Measurements from ENCODE around the gene RPS23.
A peak's percentile ranks its signal among the peaks of the same experiment; 100 is the strongest.

RPS23 gene
- 587 reads per million, percentile 98 among the genes with 10 or more reads in this experiment for total RNA-seq

DNA sequence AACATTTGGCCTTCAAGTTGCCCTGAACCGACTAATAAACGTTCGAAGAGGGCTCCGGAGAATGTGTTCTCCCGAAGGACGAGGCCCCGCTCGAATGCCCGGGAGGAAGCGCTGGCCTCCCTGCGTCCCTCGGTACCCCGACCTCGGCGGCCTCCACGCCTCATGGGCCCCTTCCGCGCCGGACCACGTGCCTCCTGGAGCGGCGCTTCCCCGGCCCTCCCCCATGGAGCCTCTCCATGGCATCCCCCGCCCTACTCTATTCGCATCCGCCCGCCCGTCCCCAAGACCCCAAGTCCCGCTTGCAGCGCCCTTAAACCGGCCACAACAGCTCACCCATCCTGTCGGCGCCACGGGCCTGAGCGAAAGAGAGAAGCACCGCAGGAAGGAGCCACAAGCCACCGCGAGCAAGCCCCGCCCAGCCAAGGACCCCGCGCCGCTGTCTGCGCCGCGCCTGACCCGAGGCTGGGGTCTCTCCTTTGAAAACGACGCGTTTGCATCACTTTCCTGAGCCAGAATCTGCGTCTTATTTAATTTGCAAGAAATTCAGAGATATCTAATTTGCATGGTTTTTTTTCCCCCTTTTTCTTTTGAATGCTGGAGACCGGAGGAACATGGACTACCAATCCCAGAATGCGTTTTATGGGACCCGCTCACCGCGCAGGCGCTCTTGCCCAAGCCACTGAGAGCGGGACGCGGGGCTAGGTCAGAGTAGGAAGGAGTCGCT lies at the start of gene RPS23:
TSS of gene RPS23 (minus strand) at position 368 of the 724 bp plus-strand sequence. CDS start at position 337, 31 bp downstream.
- peak; percentile 78 for DNase-seq

DNA sequence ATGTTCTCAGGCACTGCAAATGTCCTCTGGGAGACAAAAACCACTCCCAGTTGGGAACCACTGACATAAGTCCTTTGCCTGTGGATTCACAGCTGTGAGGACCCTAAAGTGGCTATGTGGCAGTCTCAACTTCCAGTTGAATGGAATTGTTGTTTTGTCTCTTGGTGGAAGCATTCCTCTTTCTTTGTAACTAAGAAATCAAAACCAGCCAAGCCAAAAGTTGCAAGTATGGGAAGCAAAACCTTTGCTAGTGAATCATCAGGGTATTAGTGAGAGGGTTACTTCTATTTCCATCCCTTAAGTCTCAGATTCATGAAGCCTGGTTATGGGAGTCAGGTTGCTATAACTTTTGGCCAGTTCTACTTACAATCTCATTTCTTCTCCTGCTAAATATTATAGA lies 49.8 kb upstream of the RPS23 start:
- DNase-seq: no peak

DNA sequence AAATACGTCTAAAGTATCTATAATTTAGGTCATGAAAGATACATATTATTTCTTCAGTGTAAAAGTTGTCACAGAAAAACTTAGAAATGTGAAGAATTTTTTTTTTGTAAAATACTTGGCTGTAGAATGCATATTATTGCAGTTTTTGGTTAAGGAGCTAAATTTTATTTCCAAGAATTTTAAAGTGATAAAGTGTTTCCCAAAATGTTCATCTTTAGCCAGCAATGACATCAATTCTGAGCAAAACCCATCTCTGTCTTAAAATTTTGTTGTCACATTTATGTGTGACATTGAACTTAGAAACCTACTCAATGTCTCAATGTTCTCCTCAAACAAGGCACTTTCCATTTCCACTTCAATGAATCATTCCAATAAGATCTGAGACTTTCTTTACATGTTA lies 47.8 kb upstream of the RPS23 start:
- no peak for DNase-seq

DNA sequence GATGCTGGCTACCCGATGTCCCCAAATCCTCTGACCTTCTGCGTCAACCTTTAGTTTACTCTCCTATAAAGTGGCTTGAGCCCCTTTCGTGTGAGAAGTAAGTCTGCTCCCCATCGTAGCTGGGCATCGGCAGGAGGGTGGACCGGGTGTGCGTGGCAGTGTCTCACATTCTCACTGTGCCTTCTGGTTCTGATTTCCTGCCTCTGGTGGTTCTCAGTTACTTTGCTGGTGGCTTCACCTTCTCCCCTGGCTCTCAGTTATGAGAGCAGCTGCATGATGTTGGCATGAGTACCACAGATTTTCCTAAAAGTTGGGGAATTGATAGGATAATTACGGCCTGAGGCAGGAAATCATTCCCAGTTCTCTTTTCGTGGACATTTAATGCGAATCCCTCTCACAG lies 47.0 kb upstream of the RPS23 start:
- DNase-seq: no peak

DNA sequence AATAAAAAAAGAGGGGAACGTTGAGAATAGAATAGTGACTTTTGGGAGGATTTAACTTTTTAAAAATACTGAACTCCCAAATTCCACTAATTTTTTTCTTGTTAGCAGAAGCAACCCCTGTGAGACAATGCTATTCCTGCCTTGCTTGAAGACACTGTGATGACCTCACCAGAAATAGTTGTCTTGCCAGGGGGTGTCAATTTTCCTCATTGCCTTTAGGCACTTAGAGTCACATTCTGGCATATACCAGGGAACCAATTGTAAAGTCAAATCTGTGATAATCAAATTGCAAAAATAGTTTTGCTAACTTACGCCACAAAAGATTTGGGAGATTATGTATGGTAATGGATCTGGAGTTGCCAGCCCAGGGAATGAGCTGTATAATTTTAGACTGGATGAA lies 42.8 kb upstream of the RPS23 start:
- no peak for DNase-seq

DNA sequence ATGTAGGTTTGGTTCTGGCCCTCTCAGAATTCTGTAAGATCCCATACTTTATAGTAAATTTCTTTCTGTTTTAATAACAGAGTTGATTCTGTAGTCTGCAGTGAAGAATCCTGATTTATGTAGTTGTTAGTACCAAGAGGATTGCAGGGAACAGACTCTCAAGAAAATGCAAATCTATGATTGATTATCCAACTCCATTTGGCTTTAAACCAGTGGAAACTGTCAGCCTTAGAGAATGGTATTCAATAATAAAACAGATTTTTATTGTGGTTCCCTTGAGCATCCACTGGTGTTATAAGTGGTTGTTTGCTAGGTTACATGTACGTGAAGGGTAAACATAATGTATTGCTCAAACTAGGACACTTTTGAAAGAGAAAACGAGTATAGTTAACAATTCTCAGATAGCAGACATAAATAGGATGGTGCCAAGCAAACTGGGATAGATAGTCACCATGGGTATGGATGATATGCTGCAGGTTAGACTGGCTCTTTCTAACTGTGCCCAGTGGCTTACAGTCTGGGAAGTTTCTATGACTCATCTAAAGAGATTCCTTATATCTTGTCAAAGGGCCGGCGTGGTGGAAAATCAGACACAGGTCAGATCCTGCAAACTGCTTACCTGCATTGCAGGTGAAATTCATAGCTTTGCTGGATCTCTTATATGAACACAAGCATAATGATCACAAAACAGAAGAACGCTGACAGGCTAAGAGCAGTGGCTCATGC lies 41.7 kb upstream of the RPS23 start:
- no peak for DNase-seq

DNA sequence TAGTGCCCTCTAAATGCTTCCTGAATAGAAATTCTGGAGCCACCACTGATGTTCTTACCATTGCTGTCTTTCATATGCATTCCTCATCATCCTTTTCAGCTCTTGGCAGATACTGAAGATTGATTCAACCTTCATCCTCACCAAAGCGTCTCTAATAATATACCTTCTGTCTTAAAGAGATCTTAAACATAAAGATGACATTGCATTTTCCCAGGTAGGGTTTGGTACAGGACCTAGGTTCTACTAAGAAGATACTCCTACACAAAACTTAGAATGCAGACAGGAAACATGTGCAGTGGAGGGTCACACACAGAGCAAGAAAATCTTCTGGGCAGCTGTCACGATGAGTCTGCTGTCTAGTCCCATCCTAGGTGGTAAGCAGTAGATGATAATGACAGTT lies 41.0 kb upstream of the RPS23 start:
- DNase-seq: no peak

DNA sequence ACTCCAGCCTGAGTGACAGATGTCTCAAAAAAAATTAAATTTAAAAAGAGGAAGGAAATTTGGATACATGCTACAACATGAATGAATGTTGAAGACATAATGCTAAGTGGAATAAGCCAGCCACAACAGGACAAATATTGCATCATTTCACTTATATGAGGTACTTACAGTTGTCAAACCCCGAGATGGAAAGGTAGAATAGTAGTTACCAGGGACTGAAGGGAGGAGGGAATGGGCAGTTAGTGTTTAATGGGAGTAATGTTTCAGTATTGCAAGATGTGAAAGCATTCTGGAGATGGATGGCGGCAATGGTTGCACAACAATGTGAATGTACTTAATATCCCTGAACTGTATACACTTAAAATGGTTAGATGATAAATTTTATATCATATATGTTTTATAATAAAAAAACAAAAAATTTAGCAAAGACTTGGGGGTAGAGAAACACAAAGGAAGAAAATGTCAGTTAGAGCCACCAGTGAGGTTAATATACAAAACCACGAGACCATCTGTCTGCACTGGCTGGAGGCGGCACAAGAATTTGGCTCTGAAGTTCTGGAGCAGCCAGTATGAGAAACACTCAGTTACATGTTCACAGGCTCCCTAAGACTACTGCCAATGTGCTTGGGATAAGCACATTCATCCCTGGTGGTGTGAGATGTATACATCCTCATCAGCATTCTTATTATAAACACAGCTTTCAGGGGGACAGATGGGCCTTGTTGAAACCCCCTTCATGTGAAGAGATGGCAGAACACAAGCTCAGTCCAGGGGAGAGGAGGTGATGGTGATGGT lies 37.0 kb upstream of the RPS23 start:
- no peak for DNase-seq

DNA sequence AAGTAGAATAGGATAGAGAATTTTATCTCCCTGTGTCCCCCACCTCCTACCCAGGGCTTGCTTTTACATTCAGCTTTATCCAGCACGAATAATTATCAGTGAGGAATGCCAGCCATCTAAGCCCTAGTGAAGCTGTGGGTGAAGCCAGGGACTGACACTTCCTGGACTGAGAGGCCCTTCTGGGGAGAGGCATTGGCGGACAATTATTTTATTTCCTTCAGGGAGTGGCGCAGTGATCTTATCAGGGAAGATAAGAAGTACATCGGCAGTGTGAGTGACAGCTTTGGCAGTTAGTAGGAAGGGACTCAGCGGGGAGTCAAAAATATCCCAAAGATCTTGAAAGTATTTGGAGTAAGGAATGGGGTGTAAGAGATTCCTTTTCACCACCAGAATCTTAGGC lies 34.9 kb upstream of the RPS23 start:
- no peak for DNase-seq

DNA sequence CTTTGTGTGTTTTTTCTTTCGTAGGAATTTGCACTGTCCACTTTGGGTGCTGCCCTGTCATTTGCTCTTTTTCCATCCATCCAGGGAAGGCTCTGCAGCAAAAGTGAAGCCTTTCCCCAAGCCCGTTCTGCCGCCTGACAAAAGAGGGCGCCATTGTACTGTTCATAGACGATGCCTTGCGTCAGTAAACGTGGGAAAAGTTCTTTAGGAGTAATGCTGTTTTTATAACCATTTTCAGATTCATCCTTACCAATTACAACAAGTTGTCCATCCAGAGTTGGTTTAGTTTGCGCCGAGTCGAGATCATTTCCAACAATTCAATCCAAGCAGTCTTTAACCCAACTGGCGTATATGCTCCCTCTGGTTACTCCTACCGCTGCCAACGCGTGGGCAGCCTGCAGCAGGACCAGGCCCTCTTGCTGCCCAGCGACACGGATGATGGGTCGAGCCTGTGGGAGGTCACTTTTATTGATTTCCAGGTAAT lies 34.3 kb upstream of the RPS23 start:
- peak; percentile 3 for DNase-seq

DNA sequence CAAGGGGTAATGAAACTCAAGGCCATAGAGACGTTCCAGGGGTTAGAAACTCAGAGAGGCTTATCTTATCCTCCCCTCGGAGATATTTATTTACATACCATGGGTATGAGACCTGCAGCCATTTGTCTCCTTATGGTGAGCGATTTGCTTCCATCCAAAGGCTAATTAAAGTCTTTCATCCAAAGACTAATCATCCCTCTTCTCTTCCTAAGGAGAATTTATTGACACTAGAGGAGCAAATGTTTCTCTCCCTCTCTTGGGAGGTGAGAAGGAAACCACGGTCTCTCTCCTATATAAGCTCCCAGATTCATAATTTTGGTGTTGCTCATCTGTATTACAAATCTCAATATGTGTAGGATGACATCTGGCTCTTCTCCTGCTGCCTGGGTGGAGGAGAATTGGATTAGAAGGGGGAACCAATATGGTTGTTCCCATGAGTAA lies 31.0 kb upstream of the RPS23 start:
- no peak for DNase-seq

DNA sequence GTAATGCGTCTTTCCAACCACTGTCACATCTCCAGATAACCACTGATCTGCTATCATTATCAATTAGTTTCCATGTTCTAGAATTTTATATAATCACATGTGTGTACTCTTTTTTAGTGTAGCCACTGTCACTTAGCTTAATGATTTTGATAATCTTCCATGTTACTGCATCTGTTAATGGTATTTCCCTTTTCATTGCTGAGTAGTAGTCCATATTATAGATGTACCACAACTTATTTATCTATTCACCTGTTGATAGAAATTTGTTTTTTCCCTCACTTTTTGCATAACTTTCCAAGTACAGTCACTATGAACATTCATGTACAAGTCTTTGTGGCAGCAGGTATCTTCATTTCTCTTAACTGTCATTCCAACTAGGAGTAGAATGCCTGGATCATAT lies 30.3 kb upstream of the RPS23 start:
- no peak for DNase-seq

DNA sequence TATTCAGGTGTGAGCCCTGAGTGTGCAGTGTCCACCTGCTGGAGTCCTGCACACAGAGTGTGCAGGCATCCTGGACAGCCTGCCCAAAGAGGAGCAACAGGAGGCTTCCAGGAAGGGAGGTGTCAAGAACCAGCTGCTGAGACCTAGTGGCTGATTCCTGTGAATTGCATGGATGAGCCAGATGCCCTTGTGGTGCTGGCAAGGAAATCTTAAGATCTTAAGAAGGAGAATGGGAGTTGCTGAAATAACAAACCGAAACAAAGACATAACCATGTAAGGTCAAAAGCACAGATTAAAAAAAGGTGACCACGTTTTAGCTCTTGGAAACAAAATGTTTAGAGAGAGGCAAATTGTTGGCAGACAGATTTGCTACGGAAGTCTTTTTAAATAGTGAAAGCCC lies 29.3 kb upstream of the RPS23 start:
- no peak for DNase-seq

DNA sequence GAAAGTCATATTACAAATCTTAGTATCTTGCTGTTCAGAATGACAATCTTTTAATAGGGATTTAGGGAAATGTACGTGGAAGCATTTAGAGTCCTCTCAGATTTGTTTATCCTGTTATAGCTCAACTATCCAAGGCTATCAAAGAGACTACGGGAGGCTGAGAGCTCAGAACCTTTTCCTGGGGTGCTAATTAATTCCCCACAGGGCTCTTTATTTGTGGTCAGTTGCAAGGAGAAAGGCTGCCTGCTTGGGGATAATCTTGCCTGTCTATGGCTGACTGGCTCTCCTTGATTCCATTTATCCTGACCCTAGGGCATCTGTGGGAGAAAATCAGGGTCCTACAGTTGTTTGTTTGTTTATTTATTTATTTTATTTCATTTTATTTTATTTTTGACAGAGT lies 28.0 kb upstream of the RPS23 start:
- DNase-seq: no peak

DNA sequence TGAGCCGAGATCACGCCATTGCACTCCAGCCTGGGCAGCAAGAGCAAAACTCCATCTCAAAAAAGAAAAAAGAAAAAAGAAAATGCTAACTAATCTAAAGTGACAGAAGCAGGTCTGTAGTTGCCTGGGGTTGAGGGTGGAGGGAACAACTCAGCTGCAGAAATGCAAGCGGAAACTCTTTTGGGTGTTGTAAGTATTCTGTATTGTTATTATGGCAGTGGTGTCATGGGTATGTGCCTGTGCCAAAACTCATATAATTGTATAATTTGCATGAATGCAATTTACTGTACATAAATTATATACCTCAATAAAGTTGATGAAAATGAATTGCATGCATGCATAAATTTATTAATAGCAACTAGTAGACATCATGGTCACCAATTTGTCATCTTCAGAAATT lies 23.0 kb upstream of the RPS23 start:
- DNase-seq: no peak

DNA sequence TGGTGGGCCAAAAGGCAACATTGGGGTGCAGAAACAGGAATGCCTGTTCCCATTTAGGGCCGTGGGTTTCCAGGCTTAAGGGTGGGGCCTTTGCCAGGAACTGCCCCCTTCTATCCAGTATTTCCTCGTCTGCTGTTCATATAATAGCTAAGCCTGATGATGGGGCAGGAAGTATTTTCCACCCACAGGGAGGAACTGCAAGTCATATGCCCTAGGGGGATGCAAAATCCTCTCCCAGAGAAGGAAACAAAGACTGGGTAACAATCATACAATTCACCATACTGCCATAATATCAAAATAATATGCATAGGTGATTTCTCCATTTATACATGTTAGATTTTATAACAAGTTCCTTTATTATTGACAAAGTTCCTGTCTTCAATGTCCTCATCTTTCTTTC lies 20.5 kb upstream of the RPS23 start:
- no peak for DNase-seq

DNA sequence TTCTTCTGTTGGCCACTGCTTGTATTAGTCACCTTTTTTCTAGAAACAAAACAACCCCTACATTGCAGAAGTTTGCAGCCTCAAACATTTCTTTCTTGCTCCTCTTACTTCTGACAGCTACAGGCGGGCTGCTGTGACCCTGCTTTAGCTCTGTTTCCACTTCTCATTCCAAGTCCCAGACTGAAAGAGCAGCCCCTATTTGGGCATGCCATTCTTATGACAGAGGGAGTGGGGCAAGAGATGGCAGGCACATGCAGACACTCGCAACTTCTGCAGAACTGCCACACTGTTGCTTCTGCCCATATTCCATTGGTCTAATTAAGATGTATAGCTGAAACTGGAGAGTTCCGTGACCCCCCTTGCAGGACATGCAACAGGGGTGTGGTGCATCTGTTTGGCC lies 19.6 kb upstream of the RPS23 start:
- DNase-seq: no peak

DNA sequence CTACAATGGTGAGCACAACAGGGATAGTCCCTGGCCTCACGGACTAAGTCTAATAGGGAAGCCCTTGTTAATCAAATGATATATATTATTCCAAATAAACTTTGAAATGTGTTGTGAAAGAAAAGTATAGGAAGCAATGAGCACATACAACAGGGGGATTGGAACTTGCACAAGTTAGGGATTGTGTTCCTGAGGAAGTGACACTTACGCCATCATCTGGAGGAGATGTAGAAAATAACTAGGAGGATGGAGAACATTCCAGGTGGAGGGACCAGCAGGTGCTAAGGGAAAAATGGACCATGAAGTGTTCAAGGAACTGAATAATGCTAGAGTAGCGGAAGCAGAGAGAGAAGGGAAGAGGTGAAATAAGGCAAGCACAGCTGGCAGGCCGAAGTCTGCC lies 18.8 kb upstream of the RPS23 start:
- DNase-seq: no peak

DNA sequence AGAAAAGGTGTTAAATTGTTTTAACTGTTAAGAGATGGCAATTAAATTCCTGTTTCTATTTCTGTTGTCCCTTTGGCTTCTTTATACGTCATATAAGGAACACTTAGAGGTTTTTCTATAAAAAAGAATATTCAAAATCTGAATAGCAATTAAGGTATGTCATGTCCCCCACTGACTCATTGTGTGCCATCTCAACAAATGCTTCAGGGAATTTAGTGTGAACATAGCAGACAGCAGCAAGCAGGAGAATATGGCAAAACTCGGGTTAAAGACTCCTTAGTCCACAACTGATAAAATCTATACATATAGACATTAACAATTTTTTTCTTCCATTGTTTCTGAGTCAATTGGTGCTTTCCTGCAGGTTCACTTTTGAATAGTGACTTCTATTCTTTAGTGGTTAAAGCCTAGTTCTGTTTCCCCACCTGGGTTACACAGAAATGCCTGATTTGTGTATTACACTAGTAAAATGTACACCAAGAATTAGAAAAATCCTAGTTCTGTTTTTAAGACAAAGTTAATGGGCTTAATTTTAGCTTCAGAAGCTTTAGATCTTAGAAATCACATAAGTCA lies 17.9 kb upstream of the RPS23 start:
- DNase-seq: no peak

DNA sequence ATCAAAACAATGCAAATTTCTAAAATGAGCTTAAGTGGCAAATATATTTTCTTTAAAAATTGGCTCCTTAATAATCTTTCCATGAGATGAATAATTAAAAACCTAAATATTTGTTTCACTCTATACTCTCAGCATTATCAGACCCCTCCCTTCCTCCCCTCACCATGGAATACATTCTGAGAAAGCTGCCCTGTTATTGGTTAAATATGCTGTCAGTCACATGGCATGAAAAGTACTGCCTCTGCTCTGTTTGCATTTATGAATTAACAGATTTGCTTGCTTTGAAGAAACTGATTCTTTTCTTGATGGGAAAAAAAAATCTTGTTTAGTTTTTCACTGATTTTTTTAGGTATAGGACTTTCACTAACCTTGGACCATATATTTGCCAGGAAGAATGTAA lies 17.0 kb upstream of the RPS23 start:
- no peak for DNase-seq

DNA sequence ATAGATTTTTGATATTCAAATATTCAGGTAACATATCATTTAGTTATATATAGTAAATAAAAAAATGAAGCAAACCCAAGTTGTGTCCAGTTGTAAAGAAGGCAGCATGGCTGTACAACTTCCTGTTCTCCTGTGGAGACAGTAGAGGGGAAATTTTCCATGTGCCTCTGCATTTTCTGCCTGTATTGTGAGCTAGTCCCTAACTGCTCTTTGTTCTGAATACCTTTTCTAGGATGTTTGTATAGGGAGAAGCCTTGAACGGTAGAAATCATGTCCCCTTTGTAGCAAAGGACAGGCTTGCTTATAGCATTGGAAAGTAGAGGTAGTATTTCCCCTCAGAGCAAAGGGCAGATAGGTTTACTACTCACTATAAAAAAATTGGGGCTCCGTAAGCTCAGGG lies 13.3 kb upstream of the RPS23 start:
- no peak for DNase-seq

DNA sequence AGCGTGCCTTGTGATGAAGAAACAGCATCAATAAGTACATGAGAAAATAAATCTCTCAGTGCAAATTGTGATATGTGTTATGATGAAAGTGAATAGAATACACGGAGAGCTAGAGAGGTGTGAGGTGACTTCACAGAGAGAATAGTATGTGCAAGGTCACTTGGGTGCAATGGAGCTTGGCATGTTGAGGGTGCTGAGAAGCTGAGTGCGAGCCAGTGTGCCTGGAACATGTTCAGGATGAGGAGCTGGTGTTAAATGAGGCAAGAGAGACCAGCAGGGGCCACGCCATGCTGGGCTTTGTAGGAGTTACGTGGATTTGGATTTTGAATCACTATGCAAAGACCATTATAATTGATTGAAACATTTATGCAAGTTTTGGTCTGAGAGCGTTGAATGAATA lies 12.8 kb upstream of the RPS23 start:
- DNase-seq: no peak

DNA sequence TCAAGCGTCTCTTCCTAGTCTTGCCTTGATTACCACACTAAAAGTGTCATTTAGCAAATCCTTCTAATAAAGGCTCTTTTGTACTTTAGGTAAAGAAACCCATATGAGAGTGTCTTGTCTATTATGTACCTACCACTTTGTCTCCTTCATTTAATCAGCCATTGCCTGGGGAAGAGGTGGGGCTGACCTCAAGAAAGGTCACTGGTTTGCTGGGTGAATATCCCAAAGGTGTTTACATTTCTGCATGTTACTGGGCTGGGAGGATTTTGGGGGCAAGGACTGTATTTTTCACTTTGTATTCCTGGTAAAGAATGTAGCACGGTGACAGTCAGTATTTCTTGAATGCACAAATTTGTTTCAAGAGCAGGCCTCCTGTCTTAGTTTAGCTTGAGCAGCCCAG lies 11.9 kb upstream of the RPS23 start:
- DNase-seq: no peak
